ENCODE data around the gene COL13A1. TPM values are rescaled to one million over a fixed set of nuclear protein-coding genes. Genes with fewer than 3 reads are reported as not detected.

COL13A1 gene
- total and polyA plus RNA-seq, 2 experiments from 2014 or later, result 5.2 to 8.6 TPM

- Histone ChIP-seq H3K4me1 (ENCODE audit: insufficient read depth) (peaks cover 23% of the 10 kb centered on the region), H3K9me2 (ENCODE audit: insufficient read depth) (no peaks in the 10 kb centered on the region), H3K27me3 (ENCODE audit: insufficient read depth) (peaks cover 35% of the 10 kb centered on the region), H3K79me2 (replicated peaks; ENCODE audit: insufficient read depth) (no peaks in the 10 kb centered on the region; the same call in 1 of the 2 replicates), H2AFZ (no peak overlapping the region), H3K4me3 (peak overlapping the region; percentile 84), H4K20me1 (replicated peaks; ENCODE audit: insufficient read depth) (no peaks in the 10 kb centered on the region), H3K27ac (ENCODE audit: low read depth) (no peak overlapping the region), H3F3A (replicated peaks; ENCODE audit: low read depth) (peaks cover 2% of the 10 kb centered on the region; the same call in 1 of the 2 replicates), H3K4me2 (peak overlapping the region; percentile 98), H3K36me3 (ENCODE audit: insufficient read depth) (no peaks in the 10 kb centered on the region)
- no peak for ATAC-seq
- H3K27me3 Mint-ChIP-seq (ENCODE audit: insufficient read depth, low read depth, poor library complexity), result peaks cover 53% of the 10 kb centered on the region
- H3K9me3 Mint-ChIP-seq, result peaks cover 5% of the 10 kb centered on the region; the same call in 2 of the 3 replicates
- TF ChIP-seq JUNB (IDR thresholded peaks at IDR 0.05; ENCODE audit: unreplicated experiment), result no peak
- no peak for TF ChIP-seq ZNF331 (CRISPR knock-in tag; IDR thresholded peaks at IDR 0.05; ENCODE audit: low read depth)
- TF ChIP-seq ZNF462 (CRISPR knock-in tag; IDR thresholded peaks at IDR 0.05), result no peak
- no peak for TF ChIP-seq EZH2phosphoT487 (IDR thresholded peaks at IDR 0.05; ENCODE audit: unreplicated experiment)
- no peak for TF ChIP-seq ZNF114 (CRISPR knock-in tag; IDR thresholded peaks at IDR 0.05)
- TF ChIP-seq REST (IDR thresholded peaks at IDR 0.05; ENCODE audit: unreplicated experiment), result no peak
- TF ChIP-seq STAT1 (IDR thresholded peaks at IDR 0.05; ENCODE audit: unreplicated experiment), result no peak
- no peak for TF ChIP-seq CREB1 (CRISPR knock-in tag; IDR thresholded peaks at IDR 0.05; ENCODE audit: low read depth)
- TF ChIP-seq EZH2 (IDR thresholded peaks at IDR 0.05; ENCODE audit: low read depth, unreplicated experiment), result no peak
- TF ChIP-seq NANOG (IDR thresholded peaks at IDR 0.05; ENCODE audit: borderline replicate concordance), result no peak
- TF ChIP-seq CTCF (conservative IDR thresholded peaks at IDR 0.05; ENCODE audit: low read depth in 2 of 2), result no peak
- no peak for TF ChIP-seq ETS1 (IDR thresholded peaks at IDR 0.05)
- no peaks in the 10 kb centered on the region; the same call in 2 of the 3 replicates for H3K36me3 Mint-ChIP-seq (ENCODE audit: low read depth)
- DNase-seq (ENCODE audit: low spot score), result no peak
- H3K4me1 Mint-ChIP-seq, result peaks cover 40% of the 10 kb centered on the region
- H3K4me3 Mint-ChIP-seq, result peak overlapping the region; percentile 77
- no peak overlapping the region for H3K27ac Mint-ChIP-seq
These were observed 1.0 kb upstream of the COL13A1 start for GRCh38 chr10:69800665-69801064.
